Measurements from ENCODE around the gene KRTAP4-11.
"Not testable (repeated sequence)": the region's sequence is repeated elsewhere in the genome, so short reads cannot be mapped to it uniquely, and the experiment has no call there.

KRTAP4-11 gene

DNA sequence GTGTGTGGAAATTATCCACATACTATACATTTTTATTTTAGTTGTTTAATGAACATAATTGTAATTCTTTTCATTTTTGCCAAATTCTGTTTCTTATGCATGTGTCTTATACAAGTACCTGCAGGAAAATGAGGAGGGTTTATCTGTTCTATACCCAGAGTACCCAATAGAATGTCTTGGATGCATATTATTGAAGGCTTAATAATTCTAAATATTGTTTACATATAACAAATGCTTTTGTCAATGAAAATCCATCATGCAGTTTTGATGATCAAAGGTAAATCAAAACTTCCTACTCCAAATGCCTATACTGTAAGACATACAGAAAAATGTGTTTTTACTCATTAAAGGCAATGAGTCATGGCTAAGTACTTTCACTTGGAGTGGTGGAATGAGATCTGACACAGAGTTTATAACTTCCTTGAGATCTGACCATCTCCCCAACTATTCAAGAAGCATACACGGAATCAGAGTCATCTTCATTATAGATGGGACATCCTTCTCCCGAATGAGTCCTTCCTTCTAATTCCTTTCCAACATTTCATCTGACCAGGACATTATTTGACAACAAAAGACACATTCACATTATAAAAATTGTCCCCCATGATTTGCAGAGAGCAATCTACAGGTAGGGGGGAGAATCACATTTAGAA lies 13.7 kb downstream of the KRTAP4-11 start:
- not testable (repeated sequence) for H3K27me3 ChIP-seq (ENCODE audit: insufficient read depth, low read length); H3K36me3 ChIP-seq (ENCODE audit: insufficient read depth, low read length); H2AFZ ChIP-seq (ENCODE audit: low read length, unreplicated experiment); H3K4me3 ChIP-seq (ENCODE audit: low read depth, low read length); H3K79me2 ChIP-seq (ENCODE audit: control insufficient read depth, insufficient read depth, low read length, unreplicated experiment)
- Histone ChIP-seq H3K4me1 (ENCODE audit: control insufficient read depth, insufficient read depth, low read length, unreplicated experiment) (peaks cover 15% of the 10 kb centered on the region), H3K27ac (ENCODE audit: low read depth, low read length) (peak overlapping the region; percentile 50)

DNA sequence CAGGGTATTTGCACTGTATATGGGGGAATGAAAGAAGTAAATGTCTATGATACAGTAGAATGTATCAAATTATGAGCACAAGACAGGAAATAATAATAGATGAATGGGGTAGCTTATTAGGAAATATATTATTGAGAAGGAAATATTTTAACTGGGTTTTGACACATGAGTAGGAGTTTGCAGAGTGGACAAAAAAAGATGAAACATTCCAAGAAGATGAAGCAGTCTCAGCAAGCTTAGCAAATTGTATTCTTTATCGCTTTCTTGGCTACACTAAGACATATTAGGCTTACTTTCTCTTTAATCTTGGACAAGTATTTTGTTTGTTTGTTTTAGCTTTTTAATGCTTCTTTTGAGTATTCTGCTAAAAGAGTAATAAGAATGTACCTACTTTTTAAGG lies 14.3 kb downstream of the KRTAP4-11 start:
- H3K27me3 ChIP-seq (ENCODE audit: insufficient read depth, low read length) = no peaks in the 10 kb centered on the region
- peak overlapping the region; percentile 50 for H3K27ac ChIP-seq (ENCODE audit: low read depth, low read length)
- H3K4me1 ChIP-seq (ENCODE audit: control insufficient read depth, insufficient read depth, low read length, unreplicated experiment) = peaks cover 15% of the 10 kb centered on the region
- no peak overlapping the region for H2AFZ ChIP-seq (ENCODE audit: low read length, unreplicated experiment)
- H3K36me3 ChIP-seq (ENCODE audit: insufficient read depth, low read length) = no peaks in the 10 kb centered on the region
- H3K4me3 ChIP-seq (ENCODE audit: low read depth, low read length) = no peak overlapping the region
- no peaks in the 10 kb centered on the region for H3K79me2 ChIP-seq (ENCODE audit: control insufficient read depth, insufficient read depth, low read length, unreplicated experiment)

DNA sequence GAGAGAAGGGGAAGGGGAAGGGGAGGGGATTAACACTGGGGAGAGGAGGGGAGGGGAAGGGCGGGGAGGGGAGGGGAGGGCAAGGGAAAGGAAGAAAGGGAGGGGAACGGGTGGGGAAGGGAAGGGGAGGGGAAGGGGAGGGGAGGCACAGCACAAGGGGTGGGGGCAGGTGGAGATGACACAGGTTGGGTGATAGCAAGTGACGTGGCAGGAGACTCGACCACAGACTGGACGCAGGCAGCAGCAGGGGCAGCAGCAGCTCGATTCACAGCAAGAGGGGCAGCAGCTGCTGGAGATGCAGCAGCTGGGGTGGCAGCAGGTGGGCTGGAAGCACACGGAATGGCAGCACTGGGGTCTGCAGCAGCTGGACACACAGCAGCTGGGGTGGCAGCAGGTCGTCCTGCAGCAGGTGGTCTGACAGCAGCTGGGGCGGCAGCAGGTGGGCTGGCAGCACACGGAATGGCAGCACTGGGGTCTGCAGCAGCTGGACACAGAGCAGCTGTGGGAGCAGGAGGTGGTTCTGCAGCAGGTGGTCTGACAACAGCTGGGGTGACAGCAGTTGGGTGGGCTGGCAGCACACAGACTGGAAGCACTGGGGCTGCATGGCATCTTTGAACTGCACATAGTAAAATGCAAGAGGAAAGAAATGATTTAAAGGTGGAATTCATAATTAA lies 16.4 kb downstream of the KRTAP4-11 start, which contains the start of gene KRTAP4-16:
Gene KRTAP4-16 (minus strand): TSS at position 624 of the 674 bp plus-strand sequence. CDS start 0 bp downstream, at position 624.
- Histone ChIP-seq H3K4me3 (ENCODE audit: low read depth, low read length) (no peak within 1 kb of the TSS), H3K27ac (ENCODE audit: low read depth, low read length) (no peak within 1 kb of the TSS), H3K27me3 (ENCODE audit: insufficient read depth, low read length) (no peaks in the 10 kb centered on the region), H3K79me2 (ENCODE audit: control insufficient read depth, insufficient read depth, low read length, unreplicated experiment) (no peaks in the 10 kb centered on the region), H3K4me1 (ENCODE audit: control insufficient read depth, insufficient read depth, low read length, unreplicated experiment) (peaks cover 23% of the 10 kb centered on the region), H3K36me3 (ENCODE audit: insufficient read depth, low read length) (no peaks in the 10 kb centered on the region), H2AFZ (ENCODE audit: low read length, unreplicated experiment) (no peak within 1 kb of the TSS)

- H3K27ac ChIP-seq (ENCODE audit: low read depth, low read length) = not testable (repeated sequence)
Measured at GRCh38 chr17:41099682-41100480, 18.3 kb downstream of the KRTAP4-11 start.

GRCh38 chr17:41098481-41098880 lies 19.7 kb downstream of the KRTAP4-11 start:
- Histone ChIP-seq H3K4me1 (ENCODE audit: control insufficient read depth, insufficient read depth, low read length, unreplicated experiment) (peaks cover 11% of the 10 kb centered on the region), H3K79me2 (ENCODE audit: control insufficient read depth, insufficient read depth, low read length, unreplicated experiment) (no peaks in the 10 kb centered on the region), H3K4me3 (ENCODE audit: low read depth, low read length) (no peak overlapping the region), H3K27me3 (ENCODE audit: insufficient read depth, low read length) (no peaks in the 10 kb centered on the region), H3K27ac (ENCODE audit: low read depth, low read length) (no peak overlapping the region), H2AFZ (ENCODE audit: low read length, unreplicated experiment) (no peak overlapping the region), H3K36me3 (ENCODE audit: insufficient read depth, low read length) (no peaks in the 10 kb centered on the region)

More at GRCh38 chr17:41099682-41100480, 18.3 kb downstream of the KRTAP4-11 start:
- H3K4me3 ChIP-seq (ENCODE audit: low read depth, low read length); H2AFZ ChIP-seq (ENCODE audit: low read length, unreplicated experiment); H3K36me3 ChIP-seq (ENCODE audit: insufficient read depth, low read length); H3K79me2 ChIP-seq (ENCODE audit: control insufficient read depth, insufficient read depth, low read length, unreplicated experiment); H3K27me3 ChIP-seq (ENCODE audit: insufficient read depth, low read length): not testable (repeated sequence)
- H3K4me1 ChIP-seq (ENCODE audit: control insufficient read depth, insufficient read depth, low read length, unreplicated experiment) = peaks cover 21% of the 10 kb centered on the region

- no peaks in the 10 kb centered on the region for H3K27me3 ChIP-seq (ENCODE audit: insufficient read depth, low read length)
- H3K79me2 ChIP-seq (ENCODE audit: control insufficient read depth, insufficient read depth, low read length, unreplicated experiment) = no peaks in the 10 kb centered on the region
- peaks cover 11% of the 10 kb centered on the region for H3K4me1 ChIP-seq (ENCODE audit: control insufficient read depth, insufficient read depth, low read length, unreplicated experiment)
- H3K4me3 ChIP-seq (ENCODE audit: low read depth, low read length) = no peak within 1 kb of the TSS
- H2AFZ ChIP-seq (ENCODE audit: low read length, unreplicated experiment) = no peak within 1 kb of the TSS
- no peaks in the 10 kb centered on the region for H3K36me3 ChIP-seq (ENCODE audit: insufficient read depth, low read length)
- H3K27ac ChIP-seq (ENCODE audit: low read depth, low read length) = no peak within 1 kb of the TSS
Measured at GRCh38 chr17:41098042-41098441, 20.1 kb downstream of the KRTAP4-11 start, which contains the start of gene KRTAP4-8. KRTAP4-8 (minus strand) TSS chr17:41098142; CDS start chr17:41098084, 58 bp downstream.

GRCh38 chr17:41096055-41096454 lies 22.1 kb downstream of the KRTAP4-11 start:
- Histone ChIP-seq H3K4me1 (ENCODE audit: control insufficient read depth, insufficient read depth, low read length, unreplicated experiment) (peaks cover 11% of the 10 kb centered on the region), H3K4me3 (ENCODE audit: low read depth, low read length) (no peak overlapping the region), H3K36me3 (ENCODE audit: insufficient read depth, low read length) (no peaks in the 10 kb centered on the region), H2AFZ (ENCODE audit: low read length, unreplicated experiment) (no peak overlapping the region), H3K27ac (ENCODE audit: low read depth, low read length) (no peak overlapping the region), H3K27me3 (ENCODE audit: insufficient read depth, low read length) (no peaks in the 10 kb centered on the region), H3K79me2 (ENCODE audit: control insufficient read depth, insufficient read depth, low read length, unreplicated experiment) (no peaks in the 10 kb centered on the region)

GRCh38 chr17:41088760-41089352 lies 29.3 kb downstream of the KRTAP4-11 start:
- H3K4me3 ChIP-seq (ENCODE audit: low read depth, low read length); H3K27me3 ChIP-seq (ENCODE audit: insufficient read depth, low read length); H3K36me3 ChIP-seq (ENCODE audit: insufficient read depth, low read length); H3K4me1 ChIP-seq (ENCODE audit: control insufficient read depth, insufficient read depth, low read length, unreplicated experiment); H2AFZ ChIP-seq (ENCODE audit: low read length, unreplicated experiment); H3K79me2 ChIP-seq (ENCODE audit: control insufficient read depth, insufficient read depth, low read length, unreplicated experiment); H3K27ac ChIP-seq (ENCODE audit: low read depth, low read length): not testable (repeated sequence)

GRCh38 chr17:41084100-41084856 lies 33.9 kb downstream of the KRTAP4-11 start, which contains the start of gene KRTAP4-7:
KRTAP4-7 (plus strand) TSS chr17:41084150; CDS start chr17:41084207, 57 bp downstream.
- not testable (repeated sequence) for H2AFZ ChIP-seq (ENCODE audit: low read length, unreplicated experiment)
- peaks cover 13% of the 10 kb centered on the region for H3K4me1 ChIP-seq (ENCODE audit: control insufficient read depth, insufficient read depth, low read length, unreplicated experiment)

GRCh38 chr17:41083427-41083826 lies 34.7 kb downstream of the KRTAP4-11 start:
- not testable (repeated sequence) for H3K4me3 ChIP-seq (ENCODE audit: low read depth, low read length); H3K36me3 ChIP-seq (ENCODE audit: insufficient read depth, low read length); H3K27me3 ChIP-seq (ENCODE audit: insufficient read depth, low read length); H3K79me2 ChIP-seq (ENCODE audit: control insufficient read depth, insufficient read depth, low read length, unreplicated experiment); H2AFZ ChIP-seq (ENCODE audit: low read length, unreplicated experiment)
- Histone ChIP-seq H3K4me1 (ENCODE audit: control insufficient read depth, insufficient read depth, low read length, unreplicated experiment) (peaks cover 13% of the 10 kb centered on the region), H3K27ac (ENCODE audit: low read depth, low read length) (peak overlapping the region; percentile 43)

More at GRCh38 chr17:41084100-41084856, 33.9 kb downstream of the KRTAP4-11 start, which contains the start of gene KRTAP4-7:
- not testable (repeated sequence) for H3K79me2 ChIP-seq (ENCODE audit: control insufficient read depth, insufficient read depth, low read length, unreplicated experiment); H3K4me3 ChIP-seq (ENCODE audit: low read depth, low read length); H3K36me3 ChIP-seq (ENCODE audit: insufficient read depth, low read length); H3K27me3 ChIP-seq (ENCODE audit: insufficient read depth, low read length)
- H3K27ac ChIP-seq (ENCODE audit: low read depth, low read length) = peak within 1 kb of the TSS; percentile 43

All from ACC112 (cell line).